Fibroblast of lung (primary cell): ENCODE results near the gene CCDC51. TPM values are rescaled to one million over a fixed set of nuclear protein-coding genes. Genes with fewer than 3 reads are reported as not detected.

ENCODE experiments used
- DNase-seq, 2 donors: peaks; one replicate each; pipeline versions ENCODE4 v3.0.0 to v3.0.0-alpha.2; 2010; ENCODE audit warnings: low read depth in 2 of 2
- H2AFZ ChIP-seq: 2 replicates; pipeline ENCODE4 v1.5.1; 2012; ENCODE audit warnings: low read length, control low read depth, inconsistent platforms
- H3K27ac ChIP-seq: 2 replicates; pipeline ENCODE4 v1.5.1; 2011; ENCODE audit warnings: low read length, control low read depth; ENCODE audit not compliant: insufficient read depth
- H3K27me3 ChIP-seq: 2 replicates; pipeline ENCODE4 v1.5.1; 2011; ENCODE audit warnings: mild to moderate bottlenecking, low read length; ENCODE audit not compliant: control insufficient read depth, insufficient read depth
- H3K36me3 ChIP-seq: 2 replicates; pipeline ENCODE4 v1.5.1; 2011; ENCODE audit warnings: low read length; ENCODE audit not compliant: control insufficient read depth, insufficient read depth
- H3K4me1 ChIP-seq: 2 replicates; pipeline ENCODE4 v1.5.1; 2011; ENCODE audit warnings: low read length; ENCODE audit not compliant: control insufficient read depth, insufficient read depth; ENCODE audit errors: extremely low read depth
- H3K4me2 ChIP-seq: 2 replicates; pipeline ENCODE4 v1.5.1; 2011; ENCODE audit warnings: low read length, control low read depth; ENCODE audit not compliant: insufficient read depth; ENCODE audit errors: extremely low read depth
- H3K4me3 ChIP-seq, 4 experiments: fragments of 200-600 bp in 1 of 4; sonication (generic) in 1 of 4; replicated peaks in 1 of 4; 2 replicates each; pipeline ENCODE4 v1.5.1; 2011 to 2016; ENCODE audit warnings: low read length in 4 of 4, low read depth in 3 of 4, mild to moderate bottlenecking in 3 of 4, control low read depth in 2 of 4, inconsistent platforms in 1 of 4, mixed read lengths in 1 of 4; ENCODE audit not compliant: insufficient read depth in 1 of 4; ENCODE audit errors: control extremely low read depth in 1 of 4
- H3K79me2 ChIP-seq: 2 replicates; pipeline ENCODE4 v1.5.1; 2012; ENCODE audit warnings: mild to moderate bottlenecking, low read length, inconsistent platforms; ENCODE audit not compliant: control insufficient read depth, insufficient read depth
- H3K9ac ChIP-seq: 2 replicates; pipeline ENCODE4 v1.5.1; 2011; ENCODE audit warnings: mild to moderate bottlenecking, low read length, control low read depth; ENCODE audit not compliant: insufficient read depth
- H3K9me3 ChIP-seq: 2 replicates; pipeline ENCODE4 v1.5.1; 2012; ENCODE audit warnings: low read depth, low read length; ENCODE audit not compliant: control insufficient read depth, insufficient read depth
- H4K20me1 ChIP-seq: 2 replicates; pipeline ENCODE4 v1.5.1; 2011; ENCODE audit warnings: low read length; ENCODE audit not compliant: control insufficient read depth, insufficient read depth; ENCODE audit errors: extremely low read depth
- EZH2 ChIP-seq: IDR thresholded peaks from 2 replicates; pipeline ENCODE4 v1.5.1; 2012; ENCODE audit warnings: low read length, control low read depth, mild to moderate bottlenecking; ENCODE audit errors: missing control alignments
- polyA plus RNA-seq, 2 donors: library from polyadenylated mRNA; depleted of rRNA in 1 of 2; stranded (reverse) in 1 of 2; unstranded in 1 of 2; fragments of >200 nt; gene quantifications; 2 replicates each; pipeline ENCODE4 v1.2.1, GENCODE V29; 2011 to 2012; ENCODE audit warnings: missing spikeins in 1 of 2
- total RNA-seq: library from RNA; depleted of rRNA; stranded (reverse); fragments of >200 nt; gene quantifications from 2 replicates; pipeline ENCODE4 v1.2.1, GENCODE V29; 2014
- TF ChIP-seq, protein P1 (sequence below), 2 donors: IDR thresholded peaks in 1 of 2; conservative IDR thresholded peaks in 1 of 2; 1 replicate in 1 of 2; 2 replicates in 1 of 2; pipeline ENCODE4 v1.5.1; 2011 to 2012; ENCODE audit warnings: low read length in 2 of 2, control low read depth in 1 of 2, inconsistent platforms in 1 of 2, low read depth in 1 of 2, mild to moderate bottlenecking in 1 of 2

Gene CCDC51
- total and polyA plus RNA-seq, 2 donors (not counting 1 experiment from before 2014, with no cell fraction given): 11.9 to 27.2 TPM

DNA sequence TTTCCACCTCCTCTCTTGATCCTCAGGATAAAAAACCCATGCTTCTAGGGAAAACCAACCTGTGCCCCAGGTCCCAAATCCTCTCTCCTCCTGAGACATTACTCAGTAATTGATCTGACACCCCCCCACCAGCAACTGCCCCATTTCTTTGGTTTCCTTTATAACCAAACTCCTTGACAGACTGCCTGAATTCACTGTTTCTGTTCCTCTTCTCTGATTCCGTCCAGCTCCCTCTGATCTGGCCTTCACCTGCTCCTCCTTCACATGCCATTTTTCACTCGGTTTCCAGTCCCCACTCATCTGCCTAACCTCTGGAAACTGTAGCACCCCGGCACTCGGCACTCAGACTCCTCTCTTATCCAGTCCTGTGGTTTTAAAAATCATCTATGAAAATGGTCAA lies 2.1 kb downstream of the CCDC51 start:
- no peak overlapping the region for H3K9ac ChIP-seq
- peaks cover 25% of the 10 kb centered on the region for H3K79me2 ChIP-seq
- TF ChIP-seq, protein P1, sequence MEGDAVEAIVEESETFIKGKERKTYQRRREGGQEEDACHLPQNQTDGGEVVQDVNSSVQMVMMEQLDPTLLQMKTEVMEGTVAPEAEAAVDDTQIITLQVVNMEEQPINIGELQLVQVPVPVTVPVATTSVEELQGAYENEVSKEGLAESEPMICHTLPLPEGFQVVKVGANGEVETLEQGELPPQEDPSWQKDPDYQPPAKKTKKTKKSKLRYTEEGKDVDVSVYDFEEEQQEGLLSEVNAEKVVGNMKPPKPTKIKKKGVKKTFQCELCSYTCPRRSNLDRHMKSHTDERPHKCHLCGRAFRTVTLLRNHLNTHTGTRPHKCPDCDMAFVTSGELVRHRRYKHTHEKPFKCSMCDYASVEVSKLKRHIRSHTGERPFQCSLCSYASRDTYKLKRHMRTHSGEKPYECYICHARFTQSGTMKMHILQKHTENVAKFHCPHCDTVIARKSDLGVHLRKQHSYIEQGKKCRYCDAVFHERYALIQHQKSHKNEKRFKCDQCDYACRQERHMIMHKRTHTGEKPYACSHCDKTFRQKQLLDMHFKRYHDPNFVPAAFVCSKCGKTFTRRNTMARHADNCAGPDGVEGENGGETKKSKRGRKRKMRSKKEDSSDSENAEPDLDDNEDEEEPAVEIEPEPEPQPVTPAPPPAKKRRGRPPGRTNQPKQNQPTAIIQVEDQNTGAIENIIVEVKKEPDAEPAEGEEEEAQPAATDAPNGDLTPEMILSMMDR (conservative IDR thresholded peaks at IDR 0.05 in 1 of 2, IDR thresholded peaks at IDR 0.05 in 1 of 2; ENCODE audit: low read depth in 1 of 2, low read length in 2 of 2): no peak
- TF ChIP-seq EZH2: no peak

GRCh38 chr3:48436855-48437254 lies 3.1 kb downstream of the CCDC51 start:
- H3K4me3 ChIP-seq: no peak overlapping the region
- H3K27ac ChIP-seq: no peak overlapping the region
- peaks cover 2% of the 10 kb centered on the region for H4K20me1 ChIP-seq
- TF ChIP-seq, protein P1 (conservative IDR thresholded peaks at IDR 0.05 in 1 of 2, IDR thresholded peaks at IDR 0.05 in 1 of 2; ENCODE audit: low read depth in 1 of 2, low read length in 2 of 2): no peak
- TF ChIP-seq EZH2: no peak
- peaks cover 19% of the 10 kb centered on the region for H3K79me2 ChIP-seq
- peaks cover 16% of the 10 kb centered on the region for H3K4me1 ChIP-seq
- no peaks in the 10 kb centered on the region for H3K27me3 ChIP-seq
- peaks cover 8% of the 10 kb centered on the region for H3K36me3 ChIP-seq
- H3K9me3 ChIP-seq: no peaks in the 10 kb centered on the region
- DNase-seq: no peak
- H2AFZ ChIP-seq: no peak overlapping the region
- no peak overlapping the region for H3K9ac ChIP-seq
- no peak overlapping the region for H3K4me2 ChIP-seq

More for the DNA sequence above, 2.1 kb downstream of the CCDC51 start:
- H3K4me3 ChIP-seq: no peak overlapping the region
- H3K4me2 ChIP-seq: no peak overlapping the region
- DNase-seq: no peak
- no peak overlapping the region for H3K27ac ChIP-seq
- peaks cover 6% of the 10 kb centered on the region for H3K36me3 ChIP-seq
- peaks cover 2% of the 10 kb centered on the region for H4K20me1 ChIP-seq
- H3K9me3 ChIP-seq: no peaks in the 10 kb centered on the region
- H3K27me3 ChIP-seq: no peaks in the 10 kb centered on the region
- H3K4me1 ChIP-seq: peaks cover 16% of the 10 kb centered on the region
- H2AFZ ChIP-seq: no peak overlapping the region

GRCh38 chr3:48436477-48436787 lies 3.5 kb downstream of the CCDC51 start:
- peaks cover under 1% of the 10 kb centered on the region for H4K20me1 ChIP-seq
- no peaks in the 10 kb centered on the region for H3K27me3 ChIP-seq
- DNase-seq: no peak
- no peaks in the 10 kb centered on the region for H3K9me3 ChIP-seq
- H3K79me2 ChIP-seq: peaks cover 14% of the 10 kb centered on the region
- no peak overlapping the region for H3K9ac ChIP-seq
- peaks cover 7% of the 10 kb centered on the region for H3K36me3 ChIP-seq
- no peak overlapping the region for H3K4me3 ChIP-seq
- no peak overlapping the region for H3K4me2 ChIP-seq
- H3K27ac ChIP-seq: no peak overlapping the region
- TF ChIP-seq, protein P1 (conservative IDR thresholded peaks at IDR 0.05 in 1 of 2, IDR thresholded peaks at IDR 0.05 in 1 of 2; ENCODE audit: low read depth in 1 of 2, low read length in 2 of 2): no peak
- no peak for TF ChIP-seq EZH2
- H3K4me1 ChIP-seq: peaks cover 12% of the 10 kb centered on the region
- H2AFZ ChIP-seq: no peak overlapping the region
